HepG2 (cell line): ENCODE data around the gene PLCD4. TPM values are rescaled to one million over a fixed set of nuclear protein-coding genes. Genes with fewer than 3 reads are reported as not detected.
A peak's percentile ranks its signal among the peaks of the same experiment; 100 is the strongest.

Experiments
- ATAC-seq: fragments of 200-7000 bp; cut with Tn5 transposase; 3 replicates; pipeline ENCODE4 v1.9.1; 2020; ENCODE audit warnings: mild to moderate bottlenecking, moderate library complexity
- BruUV-seq: library from RNA; stranded (reverse); fragments of 400-500 nt; replicated peaks from 2 replicates; lab custom pipeline; 2021; lab: Mats Ljungman, UMichigan
- CTCF ChIA-PET: fragments of 300-600 bp; formaldehyde crosslinking; extraction: SDS; loops from one replicate; lab custom pipeline; 2021; ENCODE audit warnings: low total read pairs, inconsistent platforms, low intra/inter-chr PET ratio; lab: Yijun Ruan, JAX
- POLR2A ChIA-PET: fragments of 350-600 bp; sonication (Branson Sonifier 250); formaldehyde crosslinking; loops from one replicate; lab custom pipeline; 2020; ENCODE audit warnings: antibody characterized with exemption, inconsistent platforms; lab: Yijun Ruan, JAX
- DNase-seq: peaks from one replicate; pipeline ENCODE4 v3.0.0-alpha.2; 2015; ENCODE audit warnings: low spot score
- FAIRE-seq: peaks from 3 replicates; lab custom pipeline; 2011; peaks lifted over from hg19 to GRCh38; lab: Jason Lieb, UNC
- H2AFZ ChIP-seq: one replicate; pipeline ENCODE4 v1.6.1; 2011; ENCODE audit warnings: low read length, inconsistent platforms
- H3K27ac ChIP-seq: fragments of 300-600 bp; 3 replicates; pipeline ENCODE4 v1.8.0; 2011; ENCODE audit warnings: mixed run types, mild to moderate bottlenecking, mixed read lengths, low read length, inconsistent platforms; ENCODE audit not compliant: insufficient read depth; ENCODE audit errors: extremely low read length
- H3K27me3 ChIP-seq, 2 experiments: fragments of 200-600 bp in 1 of 2; 2 replicates in 1 of 2; 3 replicates in 1 of 2; pipeline versions ENCODE4 v1.6.0 to v1.8.0; 2011; ENCODE audit warnings: low read length in 2 of 2, mild to moderate bottlenecking in 2 of 2, moderate library complexity in 2 of 2, inconsistent platforms in 1 of 2; ENCODE audit not compliant: insufficient read depth in 2 of 2, control insufficient read depth in 1 of 2
- H3K36me3 ChIP-seq, 2 experiments: fragments of 200-600 bp in 1 of 2; replicated peaks in 1 of 2; 2 replicates in 1 of 2; 3 replicates in 1 of 2; pipeline versions ENCODE4 v1.5.1 to v1.8.0; 2011; ENCODE audit warnings: low read length in 2 of 2, inconsistent platforms in 1 of 2; ENCODE audit not compliant: insufficient read depth in 2 of 2, control insufficient read depth in 1 of 2
- H3K4me1 ChIP-seq: 2 replicates; pipeline ENCODE4 v1.5.1; 2012; ENCODE audit warnings: low read length, inconsistent platforms; ENCODE audit not compliant: insufficient read depth
- H3K4me2 ChIP-seq: 2 replicates; pipeline ENCODE4 v1.6.0; 2011; ENCODE audit warnings: low read depth, low read length, inconsistent platforms
- H3K4me3 ChIP-seq, 3 experiments: fragments of 200-600 bp in 1 of 3; sonication (generic), shearing (Covaris generic) in 1 of 3; replicated peaks in 1 of 3; 2 replicates each; pipeline ENCODE4 v1.5.1; 2011 to 2016; ENCODE audit warnings: low read length in 3 of 3, inconsistent platforms in 2 of 3, low read depth in 2 of 3, mild to moderate bottlenecking in 2 of 3, control low read depth in 1 of 3, mixed read lengths in 1 of 3; ENCODE audit not compliant: insufficient read depth in 1 of 3
- H3K79me2 ChIP-seq: one replicate; pipeline ENCODE4 v1.6.1; 2011; ENCODE audit warnings: low read length, inconsistent platforms; ENCODE audit not compliant: insufficient read depth
- H3K9ac ChIP-seq: 2 replicates; pipeline ENCODE4 v1.6.0; 2011; ENCODE audit warnings: mild to moderate bottlenecking, low read depth, low read length, inconsistent platforms; ENCODE audit not compliant: insufficient read depth
- H3K9me3 ChIP-seq: 2 replicates; pipeline ENCODE4 v1.5.1; 2012; ENCODE audit warnings: mild to moderate bottlenecking, low read length
- H4K20me1 ChIP-seq: 2 replicates; pipeline ENCODE4 v1.6.0; 2011; ENCODE audit warnings: inconsistent platforms, mild to moderate bottlenecking, low read length, moderate library complexity; ENCODE audit not compliant: insufficient read depth
- IRX3 ChIP-seq: sonication (generic); formaldehyde crosslinking; IDR thresholded peaks from 2 replicates; pipeline ENCODE4 v1.8.1; 2023; ENCODE audit warnings: mild to moderate bottlenecking, low read depth, missing genetic modification reagents, borderline replicate concordance
- RNF2 ChIP-seq: fragments of 450-650 bp; conservative IDR thresholded peaks from 2 replicates; pipeline ENCODE4 v1.6.1; 2016; ENCODE audit warnings: low read depth
- SIX1 ChIP-seq: sonication (generic); formaldehyde crosslinking; IDR thresholded peaks from 2 replicates; pipeline ENCODE4 v1.4.0; 2020; ENCODE audit warnings: missing genetic modification reagents, borderline replicate concordance
- THAP8 ChIP-seq: sonication (generic); formaldehyde crosslinking; IDR thresholded peaks from 2 replicates; pipeline ENCODE4 v1.5.1; 2020; ENCODE audit warnings: missing genetic modification reagents, mild to moderate bottlenecking, borderline replicate concordance
- YEATS4 ChIP-seq: sonication (generic); formaldehyde crosslinking; IDR thresholded peaks from 2 replicates; pipeline ENCODE4 v1.4.0; 2020; ENCODE audit warnings: missing genetic modification reagents, borderline replicate concordance
- ZFP90 ChIP-seq: sonication (generic); formaldehyde crosslinking; IDR thresholded peaks from 2 replicates; pipeline ENCODE4 v1.8.0; 2022; ENCODE audit warnings: missing genetic modification reagents, mild to moderate bottlenecking, inconsistent platforms, borderline replicate concordance
- ZFY ChIP-seq: sonication (generic); formaldehyde crosslinking; IDR thresholded peaks from 2 replicates; pipeline ENCODE4 v1.4.0; 2020; ENCODE audit warnings: missing genetic modification reagents
- ZNF225 ChIP-seq: sonication (generic); formaldehyde crosslinking; IDR thresholded peaks from 2 replicates; pipeline ENCODE4 v1.4.0; 2020; ENCODE audit warnings: mild to moderate bottlenecking, missing genetic modification reagents
- ZNF737 ChIP-seq: sonication (generic); formaldehyde crosslinking; IDR thresholded peaks from 2 replicates; pipeline ENCODE4 v1.5.0; 2020; ENCODE audit warnings: missing genetic modification reagents, mild to moderate bottlenecking, borderline replicate concordance
- ZNF768 ChIP-seq: sonication (generic); formaldehyde crosslinking; IDR thresholded peaks from 2 replicates; pipeline ENCODE4 v1.4.0; 2020; ENCODE audit warnings: missing genetic modification reagents
- WGBS: methylation state at CpG from one replicate; pipeline ENCODE4 v1.1.6; 2017; ENCODE audit warnings: low lambda C conversion rate; 5-methylcytosine and 5-hydroxymethylcytosine counted together
- in situ Hi-C: cut with HindIII; loops from 2 replicates; pipeline ENCODE4 v1.10.0; 2017; ENCODE audit warnings: low pct_unique_long_range_greater_than_20kb; ENCODE audit not compliant: extremely low pct_ligation_motif_present
- intact Hi-C: fragments of 100-400 bp; cut with micrococcal nuclease; formaldehyde crosslinking; loops from one replicate; pipeline ENCODE4 v1.10.0; 2022; ENCODE audit not compliant: unreplicated experiment
- polyA plus RNA-seq, 8 experiments: library from polyadenylated mRNA; depleted of rRNA in 3 of 8; stranded (reverse) in 7 of 8; unstranded in 1 of 8; fragments of >200 nt; fragmentation: Illumina TruSeq in 4 of 8; extraction: Trizol in 4 of 8; gene quantifications; 2 replicates each; pipeline versions ENCODE4 v1.2.1 to v1.2.3, GENCODE V29; 2011 to 2016; ENCODE audit warnings: low read depth in 4 of 8, missing spikeins in 1 of 8, mixed read lengths in 1 of 8; ENCODE audit not compliant: insufficient read depth in 1 of 8
- total RNA-seq, 5 experiments: library from RNA; depleted of rRNA; stranded (reverse); fragments of >200 nt; fragmentation: Illumina TruSeq; extraction: Trizol; gene quantifications; 2 replicates each; pipeline ENCODE4 v1.2.3, GENCODE V29; 2016; ENCODE audit warnings: low read depth in 1 of 5
- TF ChIP-seq, protein P1 (sequence below): sonication (generic); formaldehyde crosslinking; IDR thresholded peaks from 2 replicates; pipeline ENCODE4 v1.5.0; 2020; ENCODE audit warnings: mild to moderate bottlenecking, missing genetic modification reagents, borderline replicate concordance
- TF ChIP-seq, protein P2 (sequence below): sonication (generic); formaldehyde crosslinking; IDR thresholded peaks from 2 replicates; pipeline ENCODE4 v1.4.0; 2020; ENCODE audit warnings: mild to moderate bottlenecking, low read depth, missing genetic modification reagents

Gene PLCD4
- total and polyA plus RNA-seq, 2 of the 13 experiments (the other 11 are each of a cell fraction or from before 2014, with no cell fraction given) = 0.26 TPM; not detected in 1

DNA sequence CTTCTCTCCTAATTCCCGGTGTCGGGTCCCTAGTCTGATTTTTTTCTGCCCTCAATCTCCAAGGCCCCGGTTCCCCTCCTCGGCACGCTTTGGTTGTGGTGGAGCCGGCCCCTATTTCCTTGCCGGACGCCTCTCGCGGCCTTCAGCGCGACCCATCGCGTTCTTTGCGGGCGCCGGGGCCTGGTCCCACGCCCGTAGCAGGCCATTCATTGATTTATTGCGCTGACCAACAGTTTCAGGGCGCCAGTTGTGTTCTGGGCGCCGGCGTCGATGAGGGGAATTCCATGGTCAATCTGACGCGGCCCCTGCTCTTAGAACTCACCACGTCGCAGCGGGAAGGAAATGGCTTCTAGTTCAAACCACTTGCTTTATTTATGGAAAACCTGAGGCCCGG lies 38.7 kb upstream of the PLCD4 start:
- Histone ChIP-seq H3K79me2 (peaks cover 91% of the 10 kb centered on the region), H2AFZ (no peak overlapping the region), H3K36me3 (peaks cover 2 to 24% of the 10 kb centered on the region in 2 experiments), H3K4me1 (peaks cover 57% of the 10 kb centered on the region), H3K4me2 (peak overlapping the region; percentile 95), H3K4me3 (peak overlapping the region; percentile 89 to 97 (median 91)), H3K9ac (peak overlapping the region; percentile 96), H3K27ac (peak overlapping the region; percentile 97), H3K27me3 (peaks cover 0 to 6% of the 10 kb centered on the region in 2 experiments; a peak in 1 of 5 replicates), H4K20me1 (peaks cover 12% of the 10 kb centered on the region), H3K9me3 (no peaks in the 10 kb centered on the region)
- ChIA-PET POLR2A (no interaction called here), CTCF (no interaction called here)
- in situ Hi-C loops = no loop called here
- peak; percentile 73 for DNase-seq
- 1% methylated on average over 31 of the region's 31 CpGs for WGBS
- BruUV-seq = no TSS peak
- intact Hi-C loops = loop anchor here (2.0 to 10.0 kb wide), 3 partner anchors 90 to 274 kb away; partner anchors contain the start of genes BCS1L, CTDSP1, TMBIM1 and ZNF142
- peak; percentile 71 for ATAC-seq
- no peak for FAIRE-seq
- TF ChIP-seq, protein P1, sequence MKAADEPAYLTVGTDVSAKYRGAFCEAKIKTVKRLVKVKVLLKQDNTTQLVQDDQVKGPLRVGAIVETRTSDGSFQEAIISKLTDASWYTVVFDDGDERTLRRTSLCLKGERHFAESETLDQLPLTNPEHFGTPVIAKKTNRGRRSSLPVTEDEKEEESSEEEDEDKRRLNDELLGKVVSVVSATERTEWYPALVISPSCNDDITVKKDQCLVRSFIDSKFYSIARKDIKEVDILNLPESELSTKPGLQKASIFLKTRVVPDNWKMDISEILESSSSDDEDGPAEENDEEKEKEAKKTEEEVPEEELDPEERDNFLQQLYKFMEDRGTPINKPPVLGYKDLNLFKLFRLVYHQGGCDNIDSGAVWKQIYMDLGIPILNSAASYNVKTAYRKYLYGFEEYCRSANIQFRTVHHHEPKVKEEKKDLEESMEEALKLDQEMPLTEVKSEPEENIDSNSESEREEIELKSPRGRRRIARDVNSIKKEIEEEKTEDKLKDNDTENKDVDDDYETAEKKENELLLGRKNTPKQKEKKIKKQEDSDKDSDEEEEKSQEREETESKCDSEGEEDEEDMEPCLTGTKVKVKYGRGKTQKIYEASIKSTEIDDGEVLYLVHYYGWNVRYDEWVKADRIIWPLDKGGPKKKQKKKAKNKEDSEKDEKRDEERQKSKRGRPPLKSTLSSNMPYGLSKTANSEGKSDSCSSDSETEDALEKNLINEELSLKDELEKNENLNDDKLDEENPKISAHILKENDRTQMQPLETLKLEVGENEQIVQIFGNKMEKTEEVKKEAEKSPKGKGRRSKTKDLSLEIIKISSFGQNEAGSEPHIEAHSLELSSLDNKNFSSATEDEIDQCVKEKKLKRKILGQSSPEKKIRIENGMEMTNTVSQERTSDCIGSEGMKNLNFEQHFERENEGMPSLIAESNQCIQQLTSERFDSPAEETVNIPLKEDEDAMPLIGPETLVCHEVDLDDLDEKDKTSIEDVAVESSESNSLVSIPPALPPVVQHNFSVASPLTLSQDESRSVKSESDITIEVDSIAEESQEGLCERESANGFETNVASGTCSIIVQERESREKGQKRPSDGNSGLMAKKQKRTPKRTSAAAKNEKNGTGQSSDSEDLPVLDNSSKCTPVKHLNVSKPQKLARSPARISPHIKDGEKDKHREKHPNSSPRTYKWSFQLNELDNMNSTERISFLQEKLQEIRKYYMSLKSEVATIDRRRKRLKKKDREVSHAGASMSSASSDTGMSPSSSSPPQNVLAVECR (CRISPR knock-in tag) = peak; percentile 55; the same call in 1 of the 2 replicates
- TF ChIP-seq YEATS4 (CRISPR knock-in tag) (peak; percentile 74), ZNF225 (no peak), ZFP90 (no peak), RNF2 (no peak; the same call in 1 of the 2 replicates), ZNF737 (CRISPR knock-in tag) (no peak), ZFY (peak; percentile 86), IRX3 (no peak; the same call in 1 of the 2 replicates), SIX1 (no peak), ZNF768 (CRISPR knock-in tag) (peak; percentile 39; the same call in 1 of the 2 replicates), THAP8 (CRISPR knock-in tag) (0 out of 2 replicates have a peak, but pooled peaks have one; percentile 9)
- TF ChIP-seq, protein P2, sequence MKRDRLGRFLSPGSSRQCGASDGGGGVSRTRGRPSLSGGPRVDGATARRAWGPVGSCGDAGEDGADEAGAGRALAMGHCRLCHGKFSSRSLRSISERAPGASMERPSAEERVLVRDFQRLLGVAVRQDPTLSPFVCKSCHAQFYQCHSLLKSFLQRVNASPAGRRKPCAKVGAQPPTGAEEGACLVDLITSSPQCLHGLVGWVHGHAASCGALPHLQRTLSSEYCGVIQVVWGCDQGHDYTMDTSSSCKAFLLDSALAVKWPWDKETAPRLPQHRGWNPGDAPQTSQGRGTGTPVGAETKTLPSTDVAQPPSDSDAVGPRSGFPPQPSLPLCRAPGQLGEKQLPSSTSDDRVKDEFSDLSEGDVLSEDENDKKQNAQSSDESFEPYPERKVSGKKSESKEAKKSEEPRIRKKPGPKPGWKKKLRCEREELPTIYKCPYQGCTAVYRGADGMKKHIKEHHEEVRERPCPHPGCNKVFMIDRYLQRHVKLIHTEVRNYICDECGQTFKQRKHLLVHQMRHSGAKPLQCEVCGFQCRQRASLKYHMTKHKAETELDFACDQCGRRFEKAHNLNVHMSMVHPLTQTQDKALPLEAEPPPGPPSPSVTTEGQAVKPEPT (CRISPR knock-in tag) = no peak
